GM12875 (cell line): ENCODE data around the gene RAB1B.

Source experiments
- H3K4me3 ChIP-seq: one replicate; pipeline ENCODE4 v1.5.1; 2011; ENCODE audit warnings: low read depth, low read length, control low read depth
- CTCF ChIP-seq: IDR thresholded peaks from 2 replicates; pipeline ENCODE4 v1.5.1; 2011; ENCODE audit warnings: low read depth, mild to moderate bottlenecking, control low read depth, inconsistent platforms, low read length, moderate library complexity, borderline replicate concordance; ENCODE audit not compliant: insufficient read depth

RAB1B gene

GRCh38 chr11:66311470-66311964 lies 43.1 kb downstream of the RAB1B start:
- peak overlapping the region; percentile 60 for H3K4me3 ChIP-seq
- TF ChIP-seq CTCF: no peak; the same call in 1 of the 2 replicates

- H3K4me3 ChIP-seq: peak overlapping the region; percentile 60
- peak; percentile 89; the same call in 1 of the 2 replicates for TF ChIP-seq CTCF
Measured at GRCh38 chr11:66311965-66312548, 43.6 kb downstream of the RAB1B start.

DNA sequence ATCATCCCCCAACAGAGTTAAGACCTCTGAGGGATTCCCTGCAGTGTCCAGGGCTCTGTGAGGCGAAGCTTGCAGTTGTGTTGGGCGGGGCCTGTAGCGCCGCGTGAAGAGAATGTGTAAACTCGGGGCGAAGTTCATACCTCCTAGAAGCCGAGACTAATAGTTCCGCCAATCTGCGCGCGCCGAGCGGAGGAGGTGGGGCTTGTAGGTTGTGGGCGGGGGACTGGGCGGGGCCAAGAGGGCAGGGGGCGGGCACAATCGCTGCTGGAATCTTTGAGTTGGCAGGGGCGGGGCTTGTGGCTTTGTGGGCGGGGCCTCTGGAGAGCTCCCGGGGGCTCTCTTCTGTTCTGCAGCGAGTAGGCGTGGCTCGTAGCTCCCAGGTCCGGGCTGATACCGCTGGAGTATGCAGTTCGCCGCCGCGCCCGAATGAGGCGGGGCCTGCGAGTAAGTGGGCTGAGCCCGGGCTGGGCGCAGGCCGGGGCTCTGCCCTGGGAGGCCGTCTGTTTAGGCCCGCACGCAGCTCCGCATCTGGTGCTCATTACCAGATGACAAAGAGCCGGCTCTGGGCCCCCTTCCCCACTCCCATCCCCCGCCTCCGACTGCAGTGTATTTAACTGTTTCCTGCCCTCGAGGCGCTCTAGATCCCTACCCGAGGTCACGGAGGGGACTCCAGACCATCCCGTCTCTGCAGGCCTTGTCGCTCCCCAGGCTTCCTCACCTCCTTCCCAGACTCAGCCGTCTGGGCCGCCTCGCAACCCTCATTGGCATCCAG lies 44.3 kb downstream of the RAB1B start:
- TF ChIP-seq CTCF: no peak
- H3K4me3 ChIP-seq: peak overlapping the region; percentile 60

DNA sequence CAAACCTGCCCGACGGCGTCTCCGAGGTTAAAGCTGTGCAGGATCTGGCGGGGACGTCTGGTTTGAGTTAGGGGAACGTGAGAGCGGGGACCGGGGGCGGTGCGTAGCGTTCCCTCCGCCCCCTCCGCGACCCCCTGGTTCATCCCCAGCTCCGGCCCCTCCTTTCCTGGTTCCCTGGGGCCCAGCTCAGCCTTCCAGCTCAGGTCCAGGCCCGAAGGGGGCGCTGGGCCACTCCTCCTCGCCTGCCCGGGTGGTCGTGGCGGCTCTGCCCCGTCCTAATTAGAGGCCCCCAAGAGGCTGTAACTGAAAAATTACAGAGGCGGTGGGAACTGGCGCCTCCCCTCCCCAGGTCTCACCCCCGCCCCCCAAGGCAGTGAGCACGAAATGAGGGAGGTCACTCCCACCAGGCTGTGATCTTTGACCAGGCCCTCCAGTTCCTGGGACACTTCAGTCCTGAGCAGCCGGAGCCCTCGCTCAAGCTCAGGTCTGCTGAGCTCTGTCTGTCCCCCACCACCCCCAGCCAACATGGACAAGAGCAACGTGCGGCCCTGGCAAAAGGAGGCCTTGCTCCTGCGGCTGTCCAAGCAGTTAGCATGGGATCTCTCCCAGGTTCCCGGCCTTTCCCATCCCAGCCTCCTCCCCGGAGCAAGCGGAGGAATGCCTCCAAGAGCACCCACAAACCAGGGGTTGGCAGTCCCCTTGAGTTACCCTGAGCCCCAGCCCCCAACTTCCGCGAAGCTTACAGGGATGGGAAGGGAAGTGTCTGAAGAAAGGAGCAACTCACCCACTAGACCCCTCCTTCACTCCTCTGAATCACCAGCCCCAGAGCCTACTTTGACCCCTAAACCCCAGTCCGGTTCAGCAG lies 45.1 kb downstream of the RAB1B start:
- TF ChIP-seq CTCF: no peak
- H3K4me3 ChIP-seq: peak overlapping the region; percentile 36

DNA sequence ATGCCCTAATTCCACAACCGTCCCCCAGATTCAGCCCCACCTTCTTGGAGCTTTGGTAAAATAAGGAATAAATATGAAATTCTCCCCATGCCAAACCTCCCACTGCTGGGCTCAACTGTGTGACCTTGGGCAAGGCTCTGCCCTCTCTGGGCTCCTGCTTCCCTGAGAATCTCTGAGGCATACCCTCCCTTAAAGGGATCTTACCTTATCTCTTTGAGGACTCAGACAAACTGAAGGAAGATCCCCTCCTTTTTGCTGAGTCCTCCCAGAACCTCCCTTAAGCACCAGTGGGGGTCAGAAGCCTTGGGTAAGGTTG lies 45.7 kb downstream of the RAB1B start:
- TF ChIP-seq CTCF: no peak
- H3K4me3 ChIP-seq: no peak overlapping the region

DNA sequence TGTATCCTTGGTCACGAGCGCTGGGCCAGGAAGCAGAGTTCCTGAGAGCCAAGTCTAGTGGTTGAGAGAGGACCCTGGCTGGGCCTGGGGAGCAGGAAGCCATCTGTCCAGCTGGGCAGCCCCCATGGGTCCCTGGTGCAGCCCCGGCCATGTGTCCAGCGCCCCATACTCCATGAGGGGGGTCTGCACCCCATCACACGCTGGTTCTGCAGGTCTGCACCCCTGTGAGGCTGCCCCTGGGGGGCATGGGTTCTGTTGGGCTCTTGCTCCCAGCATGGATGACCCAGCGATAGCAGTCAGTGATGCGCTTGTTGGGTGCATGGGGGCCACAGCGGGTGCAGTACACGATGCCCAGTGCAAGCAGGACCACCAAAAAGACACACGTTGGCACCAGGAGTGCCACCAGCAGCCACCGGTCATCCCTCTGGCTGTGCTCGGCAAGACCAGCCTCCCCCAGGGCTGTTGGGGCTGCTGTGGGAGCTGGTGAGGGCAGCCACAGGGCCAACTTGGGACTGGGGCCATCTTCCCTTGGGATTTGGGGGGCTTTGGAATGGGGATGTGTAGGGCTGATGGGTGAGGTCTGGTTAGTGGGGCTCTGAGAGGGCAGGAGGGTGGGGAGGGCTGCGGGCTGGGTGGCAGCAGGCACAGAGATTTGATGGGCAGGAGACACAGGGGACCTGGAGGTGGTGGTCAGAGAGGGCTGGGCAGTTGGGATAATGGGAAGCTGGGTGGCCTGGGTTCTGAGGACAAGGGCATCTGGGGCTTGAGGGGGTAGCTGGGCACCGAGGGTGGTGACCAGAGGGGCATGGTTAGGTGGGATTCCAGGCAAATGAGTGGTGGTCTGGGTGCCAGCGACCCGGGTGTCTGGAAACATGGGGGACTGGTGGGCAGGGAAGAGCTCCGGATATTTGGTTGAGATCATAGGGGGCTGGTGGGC lies 46.4 kb downstream of the RAB1B start:
- H3K4me3 ChIP-seq: no peak overlapping the region
- no peak for TF ChIP-seq CTCF
